GM12874 (cell line): ENCODE results near the gene GIPC1.

Source experiments
- CTCF ChIP-seq: IDR thresholded peaks from 2 replicates; pipeline ENCODE4 v1.5.1; 2011; ENCODE audit warnings: low read depth, mild to moderate bottlenecking, control low read depth, low read length, moderate library complexity; ENCODE audit not compliant: insufficient read depth

The GIPC1 gene

GRCh38 chr19:14496029-14496833 is at the start of gene GIPC1:
Gene GIPC1 (minus strand): TSS chr19:14496127. CDS start chr19:14482976, 13,151 bp downstream.
- no peak for TF ChIP-seq CTCF

GRCh38 chr19:14545716-14546082 is 49.8 kb upstream of the GIPC1 start:
- TF ChIP-seq CTCF, result no peak

DNA sequence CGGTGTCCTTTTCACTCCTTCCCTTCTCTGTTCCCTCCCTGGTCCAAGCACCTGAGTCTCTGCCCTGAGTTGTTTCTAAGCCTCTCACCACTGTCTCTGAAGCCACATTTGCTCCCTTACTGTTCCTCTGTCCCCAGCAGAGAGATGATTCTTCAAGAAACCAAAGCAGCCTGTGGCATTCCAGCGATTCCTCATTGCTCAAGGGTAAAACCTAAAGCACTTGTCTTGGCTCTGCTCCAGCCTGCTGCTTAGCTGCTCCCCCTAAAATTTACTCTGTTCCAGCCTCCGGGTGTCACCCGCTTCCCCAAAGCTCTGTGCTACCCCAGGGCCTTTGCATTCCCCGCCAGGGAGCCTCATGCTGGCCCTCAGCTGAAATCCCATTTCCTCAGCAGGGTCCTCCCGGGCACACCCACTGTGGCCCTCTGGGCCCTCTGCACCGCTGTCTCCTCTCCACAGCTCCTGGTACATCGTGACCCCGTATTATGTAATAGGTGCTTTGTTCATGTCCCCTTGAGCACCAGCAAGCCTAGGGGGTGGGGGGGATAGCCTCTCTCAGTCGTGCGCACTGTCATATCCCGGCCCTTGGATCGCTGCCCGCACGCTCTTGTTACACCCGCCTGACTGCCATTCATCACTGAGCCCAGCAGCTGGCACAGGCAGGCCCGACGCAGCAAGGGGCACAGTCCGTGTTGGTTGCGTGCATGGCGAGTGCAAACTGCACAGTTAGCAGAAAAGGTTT is 49.2 kb upstream of the GIPC1 start:
- TF ChIP-seq CTCF, result no peak

- TF ChIP-seq CTCF, result no peak
Observed at GRCh38 chr19:14544047-14544446, 48.1 kb upstream of the GIPC1 start.

- TF ChIP-seq CTCF, result no peak
Observed at GRCh38 chr19:14542711-14543328, 46.9 kb upstream of the GIPC1 start.

DNA sequence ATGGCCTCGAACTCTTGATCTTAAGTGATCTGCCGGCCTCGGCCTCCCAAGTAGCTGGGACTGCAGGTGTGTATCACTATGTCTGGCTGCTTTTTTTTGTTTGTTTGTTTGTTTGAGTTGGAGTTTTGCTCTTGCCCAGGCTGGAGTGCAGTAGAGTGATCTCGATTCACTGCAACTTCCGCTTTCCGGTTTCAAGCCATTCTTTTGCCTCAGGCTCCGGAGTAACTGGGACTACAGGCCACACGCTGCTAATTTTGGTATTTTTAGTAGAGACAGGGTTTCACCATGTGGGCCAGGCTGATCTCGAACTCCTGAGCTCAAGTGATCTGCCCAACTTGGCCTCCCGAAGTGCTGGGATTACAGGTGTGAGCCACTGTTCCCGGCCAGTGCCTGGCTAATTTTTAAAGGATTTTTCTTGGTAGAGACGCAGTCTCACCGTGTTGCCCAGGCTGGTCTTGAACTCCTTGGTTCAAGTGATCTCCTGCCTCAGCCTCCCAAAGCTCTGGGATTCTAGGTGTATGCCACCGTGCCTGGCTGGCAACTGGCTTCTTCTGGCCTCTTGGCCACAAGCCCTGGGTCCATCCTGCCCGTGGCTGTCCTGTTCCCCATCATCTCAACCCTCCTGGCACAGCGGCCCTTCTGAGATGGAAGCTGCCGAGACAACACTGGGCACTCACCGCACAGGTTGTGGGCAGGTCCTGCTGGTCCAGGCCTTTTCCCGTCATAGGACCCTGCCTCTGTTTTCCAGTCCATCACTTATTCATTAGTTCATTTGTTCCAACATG is 45.0 kb upstream of the GIPC1 start:
- no peak for TF ChIP-seq CTCF
